Stimulated activated CD4-positive, alpha-beta T cell treated with anti-CD3 and anti-CD28 coated beads, TNF-alpha, amount 100 ng/mL, for 48 hours (primary cell): Measurements from ENCODE around the gene DYNC1I1.
"Not testable (repeated sequence)": the region's sequence is repeated elsewhere in the genome, so short reads cannot be mapped to it uniquely, and the experiment has no call there.

Source experiments
- DNase-seq, 3 donors: peaks; one replicate each; pipeline ENCODE4 v3.0.0-alpha.2; 2020; ENCODE audit warnings: low read depth in 3 of 3

DYNC1I1 gene

GRCh38 chr7:95907337-95907736, 135.0 kb downstream of the DYNC1I1 start:
- DNase-seq: no peak

- DNase-seq: no peak
These were observed 136.1 kb downstream of the DYNC1I1 start for GRCh38 chr7:95908499-95908898.

- DNase-seq: no peak
These were observed 138.0 kb downstream of the DYNC1I1 start for GRCh38 chr7:95910341-95910740.

GRCh38 chr7:95915731-95916130, 143.4 kb downstream of the DYNC1I1 start:
- DNase-seq: no peak

- DNase-seq: peak; percentile 40 to 72 (median 69)
These were observed 144.4 kb downstream of the DYNC1I1 start for GRCh38 chr7:95916573-95917297.

GRCh38 chr7:95917634-95918033, 145.3 kb downstream of the DYNC1I1 start:
- DNase-seq: no peak

GRCh38 chr7:95919556-95919955, 147.2 kb downstream of the DYNC1I1 start:
- no peak for DNase-seq

GRCh38 chr7:95921543-95921942, 149.2 kb downstream of the DYNC1I1 start:
- DNase-seq: no peak

GRCh38 chr7:95922191-95922590, 149.8 kb downstream of the DYNC1I1 start:
- no peak for DNase-seq

GRCh38 chr7:95925236-95925635, 152.9 kb downstream of the DYNC1I1 start:
- no peak for DNase-seq

GRCh38 chr7:95925971-95926370, 153.6 kb downstream of the DYNC1I1 start:
- no peak for DNase-seq

- no peak for DNase-seq
These were observed 155.4 kb downstream of the DYNC1I1 start for GRCh38 chr7:95927756-95928155.

GRCh38 chr7:95929710-95930280, 157.4 kb downstream of the DYNC1I1 start:
- no peak for DNase-seq

- no peak for DNase-seq
These were observed 159.3 kb downstream of the DYNC1I1 start for GRCh38 chr7:95931460-95932232.

GRCh38 chr7:95933618-95934017, 161.3 kb downstream of the DYNC1I1 start:
- DNase-seq: no peak

GRCh38 chr7:95944867-95945266, 172.5 kb downstream of the DYNC1I1 start:
- DNase-seq: not testable (repeated sequence)

GRCh38 chr7:95950698-95951097, 178.3 kb downstream of the DYNC1I1 start:
- DNase-seq: no peak

- DNase-seq: no peak
These were observed 179.2 kb downstream of the DYNC1I1 start for GRCh38 chr7:95951531-95951930.

GRCh38 chr7:95951997-95952795, 179.8 kb downstream of the DYNC1I1 start:
- DNase-seq: no peak

GRCh38 chr7:95952851-95953250, 180.5 kb downstream of the DYNC1I1 start:
- DNase-seq: no peak

- no peak for DNase-seq
These were observed 183.4 kb downstream of the DYNC1I1 start for GRCh38 chr7:95955748-95956147.

- no peak for DNase-seq
These were observed 185.2 kb downstream of the DYNC1I1 start for GRCh38 chr7:95957510-95957909.
